ENCODE measurements around the gene MSI1. TPM values are rescaled to one million over a fixed set of nuclear protein-coding genes. Genes with fewer than 3 reads are reported as not detected.

The MSI1 gene
- total RNA-seq, 1 experiment from 2014 or later = 1.7 TPM

- intact Hi-C loops (cut with micrococcal nuclease; ENCODE audit: unreplicated experiment) = loop anchor here (10.0 kb wide), 1 partner anchor 292 kb away; the partner anchor contains the start of gene CABP1
- H3K27me3 ChIP-seq (ENCODE audit: insufficient read depth, low read depth) = no peaks in the 10 kb centered on the region
- BruUV-seq (replicated peaks) = no TSS peak
- no peaks in the 10 kb centered on the region; the same call in 1 of the 2 replicates for H3F3A ChIP-seq (ENCODE audit: insufficient read depth, low read depth)
- peaks cover 5% of the 10 kb centered on the region; the same call in 1 of the 2 replicates for H3K4me1 ChIP-seq (replicated peaks; ENCODE audit: insufficient read depth)
- ChIA-PET POLR2A (ENCODE audit: unreplicated experiment) (no interaction called here), CTCF (no interaction called here)
- no peak for DNase-seq
- H3K4me3 ChIP-seq = no peak overlapping the region
- no peak overlapping the region for H2AFZ ChIP-seq
- H4K20me1 ChIP-seq (ENCODE audit: insufficient read depth) = no peaks in the 10 kb centered on the region
- no peaks in the 10 kb centered on the region for H3K79me2 ChIP-seq (ENCODE audit: low read depth)
- H3K36me3 ChIP-seq (ENCODE audit: low read depth) = no peaks in the 10 kb centered on the region
- H3K9me3 ChIP-seq (ENCODE audit: insufficient read depth, low read depth) = no peaks in the 10 kb centered on the region
- no peak overlapping the region for H3K4me2 ChIP-seq
- TF ChIP-seq CTCF (conservative IDR thresholded peaks at IDR 0.05) = no peak
- TF ChIP-seq EZH2 (IDR thresholded peaks at IDR 0.05; ENCODE audit: low read depth) = no peak
- no peaks in the 10 kb centered on the region for H3K9me2 ChIP-seq (ENCODE audit: insufficient read depth)
- H3K27ac ChIP-seq = no peak overlapping the region
Measured at GRCh38 chr12:120353136-120353535, 15.8 kb downstream of the MSI1 start.

DNA sequence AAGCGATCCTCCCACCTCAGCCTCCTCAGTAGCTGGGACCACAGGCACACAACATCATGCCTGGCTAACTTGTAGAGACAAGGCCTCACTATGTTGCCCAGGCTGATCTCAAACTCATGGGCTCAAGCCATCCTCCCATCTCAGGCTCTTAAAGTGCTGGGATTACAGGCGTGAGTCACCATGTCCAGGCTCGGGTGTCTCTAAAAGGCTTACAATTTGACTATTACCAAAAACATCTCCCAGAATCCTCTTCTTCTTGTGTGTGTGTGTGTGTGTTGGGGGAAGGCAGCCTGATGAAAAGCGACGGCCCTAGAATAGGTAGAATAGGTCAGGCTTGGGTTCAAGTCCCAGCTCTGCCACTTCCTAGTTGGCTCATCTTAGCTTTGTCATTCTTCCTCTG is 16.8 kb downstream of the MSI1 start:
- TF ChIP-seq EZH2 (IDR thresholded peaks at IDR 0.05; ENCODE audit: low read depth) (no peak), CTCF (conservative IDR thresholded peaks at IDR 0.05) (no peak)

GRCh38 chr12:120350576-120351350 is 18.2 kb downstream of the MSI1 start:
- no peaks in the 10 kb centered on the region for H3K27me3 ChIP-seq (ENCODE audit: insufficient read depth, low read depth)
- H3K4me3 ChIP-seq = no peak overlapping the region
- H2AFZ ChIP-seq = no peak overlapping the region
- no peaks in the 10 kb centered on the region for H3K9me2 ChIP-seq (ENCODE audit: insufficient read depth)
- no peak overlapping the region for H3K4me2 ChIP-seq
- H3K79me2 ChIP-seq (ENCODE audit: low read depth) = no peaks in the 10 kb centered on the region
- ChIA-PET POLR2A (ENCODE audit: unreplicated experiment) (no interaction called here), CTCF (interaction anchor here (0.6 kb wide), 2 partner anchors 15 to 226 kb away, joined by 4 to 7 read pairs; no protein-coding TSS in a partner anchor)
- no peaks in the 10 kb centered on the region for H4K20me1 ChIP-seq (ENCODE audit: insufficient read depth)
- H3K36me3 ChIP-seq (ENCODE audit: low read depth) = no peaks in the 10 kb centered on the region
- no peaks in the 10 kb centered on the region for H3K4me1 ChIP-seq (replicated peaks; ENCODE audit: insufficient read depth)
- no peaks in the 10 kb centered on the region for H3K9me3 ChIP-seq (ENCODE audit: insufficient read depth, low read depth)
- no TSS peak for BruUV-seq (replicated peaks)
- intact Hi-C loops (cut with micrococcal nuclease; ENCODE audit: unreplicated experiment) = loop anchor here (10.0 kb wide), 1 partner anchor 294 kb away; the partner anchor contains the start of gene CABP1
- DNase-seq = no peak
- H3F3A ChIP-seq (ENCODE audit: insufficient read depth, low read depth) = no peaks in the 10 kb centered on the region
- H3K27ac ChIP-seq = no peak overlapping the region
- TF ChIP-seq CTCF (conservative IDR thresholded peaks at IDR 0.05) (no peak), EZH2 (IDR thresholded peaks at IDR 0.05; ENCODE audit: low read depth) (no peak)

More for the DNA sequence above, 16.8 kb downstream of the MSI1 start:
- H3K79me2 ChIP-seq (ENCODE audit: low read depth) = no peaks in the 10 kb centered on the region
- no peaks in the 10 kb centered on the region; the same call in 1 of the 2 replicates for H3F3A ChIP-seq (ENCODE audit: insufficient read depth, low read depth)
- no peak overlapping the region for H3K4me2 ChIP-seq
- no peaks in the 10 kb centered on the region for H3K27me3 ChIP-seq (ENCODE audit: insufficient read depth, low read depth)
- ChIA-PET CTCF (no interaction called here), POLR2A (ENCODE audit: unreplicated experiment) (interaction anchor here (0.6 kb wide), 1 partner anchor 229 kb away, joined by 5 read pairs; the partner anchor contains the start of gene POP5)
- no peaks in the 10 kb centered on the region for H3K36me3 ChIP-seq (ENCODE audit: low read depth)
- H3K4me1 ChIP-seq (replicated peaks; ENCODE audit: insufficient read depth) = peaks cover 3% of the 10 kb centered on the region; the same call in 1 of the 2 replicates
- BruUV-seq (replicated peaks) = no TSS peak
- H4K20me1 ChIP-seq (ENCODE audit: insufficient read depth) = no peaks in the 10 kb centered on the region
- H3K9me3 ChIP-seq (ENCODE audit: insufficient read depth, low read depth) = no peaks in the 10 kb centered on the region
- H2AFZ ChIP-seq = no peak overlapping the region
- DNase-seq = no peak
- no peak overlapping the region for H3K4me3 ChIP-seq
- H3K27ac ChIP-seq = no peak overlapping the region
- intact Hi-C loops (cut with micrococcal nuclease; ENCODE audit: unreplicated experiment) = loop anchor here (10.0 kb wide), 1 partner anchor 293 kb away; the partner anchor contains the start of gene CABP1
- no peaks in the 10 kb centered on the region for H3K9me2 ChIP-seq (ENCODE audit: insufficient read depth)
